HCT116 (cell line): ENCODE results near the gene MT2A. TPM values are rescaled to one million over a fixed set of nuclear protein-coding genes. Genes with fewer than 3 reads are reported as not detected.

ENCODE experiments used
- ATAC-seq: fragments of 200-7000 bp; cut with Tn5 transposase; 2 replicates; pipeline ENCODE4 v1.9.1; 2020; ENCODE audit warnings: mild to moderate bottlenecking, moderate library complexity
- BruUV-seq: library from RNA; stranded (reverse); fragments of 400-500 nt; replicated peaks from 2 replicates; lab custom pipeline; 2021; lab: Mats Ljungman, UMichigan
- CTCF ChIA-PET: fragments of 300-600 bp; sonication (Branson Sonifier 250); formaldehyde crosslinking; loops from one replicate; lab custom pipeline; 2021; ENCODE audit warnings: antibody characterized with exemption; lab: Charles Lee
- POLR2A ChIA-PET: fragments of 300-600, 350-600 bp; sonication (Branson Sonifier 250); formaldehyde crosslinking; loops from one replicate; lab custom pipeline; 2021; ENCODE audit warnings: antibody characterized with exemption; lab: Charles Lee
- RAD21 ChIA-PET, 2 experiments: fragments of 300-600 bp; sonication (Branson Sonifier 250); formaldehyde crosslinking; loops; one replicate each; lab custom pipeline; 2023; ENCODE audit warnings: low total read pairs in 2 of 2; ENCODE audit not compliant: uncharacterized antibody in 2 of 2, unreplicated experiment in 2 of 2, low non-redundant PET in 1 of 2; lab: Charles Lee
- DNase-seq: peaks from one replicate; pipeline ENCODE4 v3.0.0-alpha.2; 2010; ENCODE audit warnings: low read depth, low spot score
- H2AFZ ChIP-seq: fragments of 200-600 bp; shearing (Covaris generic), sonication (generic); 2 replicates; pipeline ENCODE4 v1.6.1; 2017; ENCODE audit warnings: low read depth, mixed run types, mixed read lengths, antibody characterized with exemption, low read length; ENCODE audit not compliant: poor library complexity, severe bottlenecking
- H3K27ac ChIP-seq: 2 replicates; pipeline ENCODE4 v1.5.1; 2012; ENCODE audit warnings: low read depth, low read length
- H3K27me3 ChIP-seq: fragments of 200-600 bp; sonication (generic); 2 replicates; pipeline ENCODE4 v1.6.1; 2016; ENCODE audit warnings: mixed run types, low read length, mixed read lengths; ENCODE audit not compliant: insufficient read depth
- H3K36me3 ChIP-seq, 2 experiments: fragments of 200-500 bp in 1 of 2; fragments of 200-600 bp in 1 of 2; sonication (Bioruptor generic) in 1 of 2; sonication (generic) in 1 of 2; 2 replicates each; pipeline versions ENCODE4 v1.5.1 to v1.6.1; 2014 to 2016; ENCODE audit warnings: low read length in 2 of 2, inconsistent platforms in 1 of 2, mixed read lengths in 1 of 2, mixed run types in 1 of 2; ENCODE audit not compliant: insufficient read depth in 2 of 2, control insufficient read depth in 1 of 2
- H3K4me1 ChIP-seq, 2 experiments: fragments of 200-600 bp in 1 of 2; sonication (generic) in 1 of 2; 2 replicates each; pipeline versions ENCODE4 v1.5.1 to v1.6.1; 2012 to 2017; ENCODE audit warnings: low read length in 2 of 2, inconsistent platforms in 1 of 2, mild to moderate bottlenecking in 1 of 2, mixed read lengths in 1 of 2, mixed run types in 1 of 2, moderate library complexity in 1 of 2; ENCODE audit not compliant: insufficient read depth in 2 of 2, control insufficient read depth in 1 of 2
- H3K4me2 ChIP-seq: fragments of 200-600 bp; sonication (generic); 2 replicates; pipeline ENCODE4 v1.6.1; 2017; ENCODE audit warnings: mixed run types, low read length, mixed read lengths
- H3K4me3 ChIP-seq, 2 experiments: fragments of 200-600 bp in 1 of 2; sonication (generic) in 1 of 2; replicated peaks in 1 of 2; 2 replicates each; pipeline ENCODE4 v1.5.1; 2011 to 2016; ENCODE audit warnings: low read length in 2 of 2, control low read depth in 1 of 2, low read depth in 1 of 2, mild to moderate bottlenecking in 1 of 2, mixed read lengths in 1 of 2, mixed run types in 1 of 2
- H3K79me2 ChIP-seq: fragments of 200-600 bp; sonication (generic); 2 replicates; pipeline ENCODE4 v1.6.1; 2017; ENCODE audit warnings: mild to moderate bottlenecking, mixed run types, low read length, moderate library complexity, mixed read lengths; ENCODE audit not compliant: insufficient read depth
- H3K9ac ChIP-seq: fragments of 200-600 bp; sonication (generic); 2 replicates; pipeline ENCODE4 v1.6.1; 2016; ENCODE audit warnings: low read length, mixed read lengths
- H3K9me2 ChIP-seq: fragments of 200-600 bp; sonication (generic), shearing (Covaris generic); 2 replicates; pipeline ENCODE4 v1.6.1; 2017; ENCODE audit warnings: mixed run types, mild to moderate bottlenecking, moderate library complexity; ENCODE audit not compliant: insufficient read depth
- H3K9me3 ChIP-seq, 2 experiments: fragments of 200-500 bp in 1 of 2; fragments of 200-600 bp in 1 of 2; sonication (Bioruptor generic) in 1 of 2; sonication (generic) in 1 of 2; 2 replicates each; pipeline ENCODE4 v1.6.1; 2014 to 2017; ENCODE audit warnings: low read length in 2 of 2, mixed read lengths in 2 of 2, inconsistent platforms in 1 of 2, low read depth in 1 of 2, mild to moderate bottlenecking in 1 of 2, mixed run types in 1 of 2, moderate library complexity in 1 of 2; ENCODE audit not compliant: control insufficient read depth in 1 of 2, insufficient read depth in 1 of 2
- H4K20me1 ChIP-seq: fragments of 200-600 bp; sonication (generic), shearing (Covaris generic); 2 replicates; pipeline ENCODE4 v1.6.1; 2017; ENCODE audit warnings: mixed run types, mild to moderate bottlenecking, moderate library complexity; ENCODE audit not compliant: insufficient read depth
- EGR1 ChIP-seq: IDR thresholded peaks from 2 replicates; pipeline ENCODE4 v1.6.1; 2012; ENCODE audit warnings: low read depth
- EZH2phosphoT487 ChIP-seq: fragments of 200-600 bp; IDR thresholded peaks from 2 replicates; pipeline ENCODE4 v1.6.1; 2018; ENCODE audit warnings: antibody characterized with exemption, borderline replicate concordance
- SIN3A ChIP-seq: IDR thresholded peaks from 2 replicates; pipeline ENCODE4 v1.6.1; 2012; ENCODE audit warnings: low read depth
- SRF ChIP-seq: IDR thresholded peaks from 2 replicates; pipeline ENCODE4 v1.6.1; 2012; ENCODE audit warnings: low read depth
- TCF7L2 ChIP-seq: IDR thresholded peaks from 2 replicates; pipeline ENCODE4 v1.7.0; 2011; ENCODE audit warnings: borderline replicate concordance, inconsistent platforms; ENCODE audit not compliant: insufficient read depth, insufficient read length; ENCODE audit errors: extremely low read depth
- YY1 ChIP-seq: IDR thresholded peaks from 2 replicates; pipeline ENCODE4 v1.6.1; 2011; ENCODE audit warnings: low read length, low read depth, moderate library complexity, mild to moderate bottlenecking; ENCODE audit not compliant: insufficient replicate concordance; ENCODE audit errors: extremely low read depth
- intact Hi-C: fragments of 100-400 bp; cut with micrococcal nuclease; formaldehyde crosslinking; loops from 2 replicates; pipeline ENCODE4 v1.10.0; 2022
- total RNA-seq: library from RNA; stranded (reverse); gene quantifications from one replicate; pipeline ENCODE4 v1.2.1, GENCODE V29; 2021; ENCODE audit not compliant: unreplicated experiment
- TF ChIP-seq, protein P1 (sequence below), 3 experiments: fragments of 200-600 bp in 1 of 3; sonication (generic) in 1 of 3; IDR thresholded peaks in 2 of 3; conservative IDR thresholded peaks in 1 of 3; 2 replicates each; pipeline ENCODE4 v1.5.1; 2012 to 2017; ENCODE audit warnings: low read depth in 2 of 3, low read length in 2 of 3, antibody characterized with exemption in 1 of 3, borderline replicate concordance in 1 of 3, control low read depth in 1 of 3, mild to moderate bottlenecking in 1 of 3, mixed read lengths in 1 of 3, mixed run types in 1 of 3, moderate library complexity in 1 of 3; ENCODE audit not compliant: insufficient read depth in 1 of 3
- TF ChIP-seq, protein P2 (sequence below): IDR thresholded peaks from 2 replicates; pipeline ENCODE4 v1.6.1; 2012

MT2A gene
- total RNA-seq, 1 experiment from 2014 or later: 710 TPM

DNA sequence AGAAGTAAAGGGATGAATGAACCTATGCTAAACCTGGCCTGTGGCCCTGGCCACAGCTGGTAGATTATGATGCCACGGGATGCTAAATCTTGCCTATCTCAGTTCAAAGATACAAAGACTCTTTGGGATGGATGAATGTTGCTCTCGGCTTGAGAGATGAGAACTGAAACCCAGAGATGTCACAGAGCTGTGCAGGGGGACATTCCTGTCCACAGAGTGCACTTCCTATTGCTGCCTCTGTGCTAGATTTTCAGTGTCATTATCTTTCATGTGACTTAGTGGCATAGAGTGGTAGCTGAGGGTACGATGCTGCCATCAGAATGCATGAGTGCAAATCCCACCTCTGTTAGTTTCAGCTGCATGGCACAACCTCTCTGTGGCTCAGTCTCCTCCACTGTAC lies 21.8 kb downstream of the MT2A start:
- Histone ChIP-seq H2AFZ (no peak overlapping the region), H3K36me3 (no peaks in the 10 kb centered on the region), H3K27me3 (no peaks in the 10 kb centered on the region), H3K9ac (no peak overlapping the region), H3K79me2 (peaks cover 12% of the 10 kb centered on the region), H3K4me3 (no peak overlapping the region), H3K9me3 (no peaks in the 10 kb centered on the region), H3K27ac (no peak overlapping the region), H3K9me2 (no peaks in the 10 kb centered on the region), H3K4me2 (no peak overlapping the region), H3K4me1 (peaks cover 9 to 40% of the 10 kb centered on the region in 2 experiments), H4K20me1 (no peaks in the 10 kb centered on the region)
- no TSS peak for BruUV-seq
- intact Hi-C loops: no loop called here
- DNase-seq: no peak
- POLR2A ChIA-PET: interaction anchor here (1.5 kb wide), 1 partner anchor 14 kb away, joined by 6 read pairs; no protein-coding TSS in a partner anchor
- RAD21 ChIA-PET: no interaction called here
- TF ChIP-seq EZH2phosphoT487 (no peak), SIN3A (no peak), TCF7L2 (no peak), YY1 (no peak), EGR1 (no peak), SRF (no peak)
- TF ChIP-seq, protein P1, sequence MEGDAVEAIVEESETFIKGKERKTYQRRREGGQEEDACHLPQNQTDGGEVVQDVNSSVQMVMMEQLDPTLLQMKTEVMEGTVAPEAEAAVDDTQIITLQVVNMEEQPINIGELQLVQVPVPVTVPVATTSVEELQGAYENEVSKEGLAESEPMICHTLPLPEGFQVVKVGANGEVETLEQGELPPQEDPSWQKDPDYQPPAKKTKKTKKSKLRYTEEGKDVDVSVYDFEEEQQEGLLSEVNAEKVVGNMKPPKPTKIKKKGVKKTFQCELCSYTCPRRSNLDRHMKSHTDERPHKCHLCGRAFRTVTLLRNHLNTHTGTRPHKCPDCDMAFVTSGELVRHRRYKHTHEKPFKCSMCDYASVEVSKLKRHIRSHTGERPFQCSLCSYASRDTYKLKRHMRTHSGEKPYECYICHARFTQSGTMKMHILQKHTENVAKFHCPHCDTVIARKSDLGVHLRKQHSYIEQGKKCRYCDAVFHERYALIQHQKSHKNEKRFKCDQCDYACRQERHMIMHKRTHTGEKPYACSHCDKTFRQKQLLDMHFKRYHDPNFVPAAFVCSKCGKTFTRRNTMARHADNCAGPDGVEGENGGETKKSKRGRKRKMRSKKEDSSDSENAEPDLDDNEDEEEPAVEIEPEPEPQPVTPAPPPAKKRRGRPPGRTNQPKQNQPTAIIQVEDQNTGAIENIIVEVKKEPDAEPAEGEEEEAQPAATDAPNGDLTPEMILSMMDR (IDR thresholded peaks at IDR 0.05 in 2 of 3, conservative IDR thresholded peaks at IDR 0.05 in 1 of 3; ENCODE audit: borderline replicate concordance in 1 of 3, insufficient read depth in 1 of 3, low read depth in 2 of 3, low read length in 2 of 3): no peak
- TF ChIP-seq, protein P2, sequence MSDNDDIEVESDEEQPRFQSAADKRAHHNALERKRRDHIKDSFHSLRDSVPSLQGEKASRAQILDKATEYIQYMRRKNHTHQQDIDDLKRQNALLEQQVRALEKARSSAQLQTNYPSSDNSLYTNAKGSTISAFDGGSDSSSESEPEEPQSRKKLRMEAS: no peak
- CTCF ChIA-PET: interaction anchor here (1.1 to 2.1 kb wide), 2 partner anchors 13 to 29 kb away, joined by 3 to 11 read pairs; no protein-coding TSS in a partner anchor
- ATAC-seq: no peak
